Naive B cell (primary cell): ENCODE data around the gene GRIN1. TPM values are rescaled to one million over a fixed set of nuclear protein-coding genes. Genes with fewer than 3 reads are reported as not detected.

Source experiments
- ATAC-seq, 2 donors: fragments of 150-1000 bp; cut with Tn5 transposase; 2 replicates each; pipeline ENCODE4 v1.10.0; 2021; ENCODE audit warnings: low read depth in 2 of 2, mild to moderate bottlenecking in 2 of 2, moderate library complexity in 2 of 2
- DNase-seq: peaks from one replicate; pipeline ENCODE4 v3.0.0; 2022
- H3K27ac Mint-ChIP-seq, 6 donors: one replicate each; pipeline ENCODE4 v1.8.0; 2020 to 2022; ENCODE audit warnings: mild to moderate bottlenecking in 6 of 6, mixed read lengths in 6 of 6, moderate library complexity in 5 of 6, inconsistent platforms in 2 of 6
- H3K27me3 Mint-ChIP-seq, 3 donors: one replicate each; pipeline ENCODE4 v1.8.0; 2021 to 2022; ENCODE audit warnings: mixed read lengths in 3 of 3, mild to moderate bottlenecking in 1 of 3
- H3K36me3 Mint-ChIP-seq, 2 donors: one replicate each; pipeline ENCODE4 v1.8.0; 2020 to 2022; ENCODE audit warnings: mixed read lengths in 2 of 2, inconsistent platforms in 1 of 2, mild to moderate bottlenecking in 1 of 2
- H3K4me1 Mint-ChIP-seq, 3 donors: one replicate each; pipeline ENCODE4 v1.8.0; 2020 to 2022; ENCODE audit warnings: mixed read lengths in 3 of 3, inconsistent platforms in 1 of 3, mild to moderate bottlenecking in 1 of 3, moderate library complexity in 1 of 3
- H3K4me3 Mint-ChIP-seq, 8 donors: one replicate each; pipeline ENCODE4 v1.8.0; 2020 to 2022; ENCODE audit warnings: mild to moderate bottlenecking in 8 of 8, mixed read lengths in 8 of 8, moderate library complexity in 8 of 8, inconsistent platforms in 2 of 8
- H3K9me3 Mint-ChIP-seq, 7 donors: one replicate each; pipeline ENCODE4 v1.8.0; 2020 to 2022; ENCODE audit warnings: mixed read lengths in 7 of 7, mild to moderate bottlenecking in 5 of 7, inconsistent platforms in 2 of 7, moderate library complexity in 1 of 7
- polyA plus RNA-seq, 6 donors: library from polyadenylated mRNA; unstranded; fragments of 300-500 nt; fragmentation: Illumina TruSeq; gene quantifications; one replicate each; pipeline ENCODE4 v1.2.3, GENCODE V29; 2021; ENCODE audit warnings: low read depth in 6 of 6

Gene GRIN1
- polyA plus RNA-seq, 6 donors from 2014 or later = not detected

- Mint-ChIP-seq H3K4me3 (no peak overlapping the region), H3K36me3 (no peaks in the 10 kb centered on the region), H3K27me3 (no peaks in the 10 kb centered on the region), H3K27ac (no peak overlapping the region), H3K4me1 (peaks cover 0 to 1% (median under 1%) of the 10 kb centered on the region in 3 donors), H3K9me3 (no peaks in the 10 kb centered on the region)
- ATAC-seq = no peak
- no peak for DNase-seq
Measured at GRCh38 chr9:137216188-137216965, 77.4 kb downstream of the GRIN1 start.

- Mint-ChIP-seq H3K36me3 (no peaks in the 10 kb centered on the region), H3K27me3 (no peaks in the 10 kb centered on the region), H3K4me1 (no peaks in the 10 kb centered on the region), H3K27ac (peak overlapping the region in 1 of 6 donors; percentile 41), H3K9me3 (no peaks in the 10 kb centered on the region), H3K4me3 (peak overlapping the region in 2 of 8 donors; percentile 30 to 53)
- ATAC-seq (no peak), DNase-seq (no peak)
Measured at GRCh38 chr9:137217276-137218211, 78.6 kb downstream of the GRIN1 start.

GRCh38 chr9:137218212-137218753 lies 79.3 kb downstream of the GRIN1 start:
- no peak overlapping the region for H3K27ac Mint-ChIP-seq
- no peaks in the 10 kb centered on the region for H3K36me3 Mint-ChIP-seq
- H3K4me1 Mint-ChIP-seq = peaks cover 0 to 7% (median 6%) of the 10 kb centered on the region in 3 donors
- no peaks in the 10 kb centered on the region for H3K27me3 Mint-ChIP-seq
- H3K4me3 Mint-ChIP-seq = no peak overlapping the region
- DNase-seq (no peak), ATAC-seq (no peak)
- H3K9me3 Mint-ChIP-seq = no peaks in the 10 kb centered on the region

Other genes starting within 250 kb of the GRIN1 start
- 100 to 1,000 TPM in 1 of 6 donors, 10 to 100 TPM in 5; 48.2 to 105 (median 55.1) TPM for gene FBXW5, start 194.4 kb upstream of the GRIN1 start, polyA plus RNA-seq
- not detected for gene C8G, start 193.9 kb upstream of the GRIN1 start, polyA plus RNA-seq
- not detected for gene LCN12, start 186.9 kb upstream of the GRIN1 start, polyA plus RNA-seq
- gene PTGDS, start 161.7 kb upstream of the GRIN1 start, polyA plus RNA-seq = 1 to 10 TPM in 1 of 6 donors, under 1 TPM in 1, not detected in 4; 0.41 to 1.4 TPM
- gene LCNL1, start 156.2 kb upstream of the GRIN1 start, polyA plus RNA-seq = not detected
- 10 to 100 TPM; 31.7 to 39.8 (median 35.6) TPM for gene PAXX, start 146.7 kb upstream of the GRIN1 start, polyA plus RNA-seq
- 1 to 10 TPM in 3 of 6 donors, under 1 TPM in 2, not detected in 1; 0.82 to 2.7 (median 1.1) TPM for gene CLIC3, start 142.6 kb upstream of the GRIN1 start, polyA plus RNA-seq
- gene ABCA2, start 110.9 kb upstream of the GRIN1 start, polyA plus RNA-seq = 1 to 10 TPM in 3 of 6 donors, under 1 TPM in 2, not detected in 1; 0.63 to 3.9 (median 1.3) TPM
- gene FUT7, start 107.1 kb upstream of the GRIN1 start, polyA plus RNA-seq = 1 to 10 TPM in 5 of 6 donors, under 1 TPM in 1; 0.93 to 7.4 (median 2.9) TPM
- gene NPDC1, start 93.0 kb upstream of the GRIN1 start, polyA plus RNA-seq = under 1 TPM in 1 of 6 donors, not detected in 5; 0.68 TPM
- not detected for gene ENTPD2, start 85.1 kb upstream of the GRIN1 start, polyA plus RNA-seq
- gene SAPCD2, start 68.6 kb upstream of the GRIN1 start, polyA plus RNA-seq = under 1 TPM in 1 of 6 donors, not detected in 5; 0.05 TPM
- 1 to 10 TPM; 1.7 to 6.1 (median 3.5) TPM for gene UAP1L1, start 61.6 kb upstream of the GRIN1 start, polyA plus RNA-seq
- 10 to 100 TPM; 19.6 to 30.4 (median 24.3) TPM for gene MAN1B1, start 52.2 kb upstream of the GRIN1 start, polyA plus RNA-seq
- gene DPP7, start 24.4 kb upstream of the GRIN1 start, polyA plus RNA-seq = 100 to 1,000 TPM in 4 of 6 donors, 10 to 100 TPM in 2; 71.5 to 142 (median 102) TPM
- gene LRRC26, start 30.9 kb downstream of the GRIN1 start, polyA plus RNA-seq = not detected
- not detected for gene TMEM210, start 32.9 kb downstream of the GRIN1 start, polyA plus RNA-seq
- gene ANAPC2, start 49.4 kb downstream of the GRIN1 start, polyA plus RNA-seq = 1 to 10 TPM; 6.1 to 9.3 (median 7.5) TPM
- 100 to 1,000 TPM; 112 to 145 (median 132) TPM for gene SSNA1, start 49.5 kb downstream of the GRIN1 start, polyA plus RNA-seq
- 1 to 10 TPM in 1 of 6 donors, under 1 TPM in 5; 0.21 to 1.1 (median 0.48) TPM for gene TPRN, start 61.6 kb downstream of the GRIN1 start, polyA plus RNA-seq
- 100 to 1,000 TPM; 119 to 191 (median 142) TPM for gene TMEM203, start 66.5 kb downstream of the GRIN1 start, polyA plus RNA-seq
- 1 to 10 TPM; 4.4 to 9.3 (median 5.2) TPM for gene NDOR1, start 66.5 kb downstream of the GRIN1 start, polyA plus RNA-seq
- under 1 TPM in 1 of 6 donors, not detected in 5; 0.30 TPM for gene RNF208, start 83.1 kb downstream of the GRIN1 start, polyA plus RNA-seq
- gene CYSRT1, start 86.0 kb downstream of the GRIN1 start, polyA plus RNA-seq = not detected
- gene RNF224, start 88.3 kb downstream of the GRIN1 start, polyA plus RNA-seq = not detected
- gene SLC34A3, start 91.7 kb downstream of the GRIN1 start, polyA plus RNA-seq = not detected
- 10 to 100 TPM; 22.7 to 53.2 (median 40.2) TPM for gene TUBB4B, start 102.1 kb downstream of the GRIN1 start, polyA plus RNA-seq
- gene STPG3, start 112.1 kb downstream of the GRIN1 start, polyA plus RNA-seq = not detected
- gene NELFB, start 116.2 kb downstream of the GRIN1 start, polyA plus RNA-seq = 10 to 100 TPM; 23.5 to 37.8 (median 27.2) TPM
- gene TOR4A, start 138.6 kb downstream of the GRIN1 start, polyA plus RNA-seq = 1 to 10 TPM; 2.4 to 6.2 (median 4.1) TPM
- under 1 TPM in 1 of 6 donors, not detected in 5; 0.37 TPM for gene NRARP, start 163.1 kb downstream of the GRIN1 start, polyA plus RNA-seq